HEK293 (cell line): Measurements from ENCODE around the gene MYO1G.

Experiments
- CTCF ChIP-seq: fragments of 450-650 bp; formaldehyde crosslinking; IDR thresholded peaks from 2 replicates; pipeline ENCODE4 v1.5.1; 2016; ENCODE audit warnings: missing biosample characterization, missing genetic modification characterization
- MEIS1 ChIP-seq: sonication (generic); formaldehyde crosslinking; IDR thresholded peaks from 2 replicates; pipeline ENCODE4 v1.8.1; 2022; ENCODE audit warnings: missing genetic modification reagents, mild to moderate bottlenecking, borderline replicate concordance
- ZBTB10 ChIP-seq: fragments of 450-650 bp; formaldehyde crosslinking; IDR thresholded peaks from 2 replicates; pipeline ENCODE4 v1.5.1; 2016; ENCODE audit warnings: missing biosample characterization, missing genetic modification characterization
- ZBTB7A ChIP-seq: fragments of 450-650 bp; formaldehyde crosslinking; IDR thresholded peaks from 2 replicates; pipeline ENCODE4 v1.5.1; 2016; ENCODE audit warnings: low read depth, missing biosample characterization, missing genetic modification characterization
- ZNF140 ChIP-seq: fragments of 450-650 bp; formaldehyde crosslinking; IDR thresholded peaks from 2 replicates; pipeline ENCODE4 v1.5.1; 2016; ENCODE audit warnings: missing biosample characterization, missing genetic modification characterization
- ZNF146 ChIP-seq: fragments of 450-650 bp; formaldehyde crosslinking; IDR thresholded peaks from 2 replicates; pipeline ENCODE4 v1.5.1; 2016; ENCODE audit warnings: missing biosample characterization, missing genetic modification characterization
- ZNF274 ChIP-seq, 2 experiments: fragments of 200-500 bp in 1 of 2; fragments of 450-650 bp in 1 of 2; sonication (Bioruptor generic) in 1 of 2; formaldehyde crosslinking in 1 of 2; IDR thresholded peaks; 2 replicates each; pipeline versions ENCODE4 v1.5.1 to v1.6.1; 2014 to 2016; ENCODE audit warnings: borderline replicate concordance in 1 of 2, inconsistent platforms in 1 of 2, low read length in 1 of 2, missing biosample characterization in 1 of 2, missing genetic modification characterization in 1 of 2
- ZNF398 ChIP-seq: fragments of 450-650 bp; formaldehyde crosslinking; IDR thresholded peaks from 2 replicates; pipeline ENCODE4 v1.5.1; 2017; ENCODE audit warnings: missing biosample characterization, missing genetic modification characterization
- ZNF416 ChIP-seq: fragments of 450-650 bp; formaldehyde crosslinking; IDR thresholded peaks from 2 replicates; pipeline ENCODE4 v1.5.1; 2016; ENCODE audit warnings: missing biosample characterization, missing genetic modification characterization
- ZNF423 ChIP-seq: fragments of 450-650 bp; formaldehyde crosslinking; IDR thresholded peaks from 2 replicates; pipeline ENCODE4 v1.5.1; 2016; ENCODE audit warnings: missing biosample characterization, missing genetic modification characterization
- ZNF776 ChIP-seq: fragments of 450-650 bp; formaldehyde crosslinking; IDR thresholded peaks from 2 replicates; pipeline ENCODE4 v1.5.0; 2017; ENCODE audit warnings: missing biosample characterization, missing genetic modification characterization, borderline replicate concordance
- TF ChIP-seq, protein P1 (sequence below): fragments of 450-650 bp; formaldehyde crosslinking; optimal IDR thresholded peaks from 2 replicates; pipeline ENCODE3; 2016; ENCODE audit warnings: missing biosample characterization, mild to moderate bottlenecking, missing genetic modification characterization

DNA sequence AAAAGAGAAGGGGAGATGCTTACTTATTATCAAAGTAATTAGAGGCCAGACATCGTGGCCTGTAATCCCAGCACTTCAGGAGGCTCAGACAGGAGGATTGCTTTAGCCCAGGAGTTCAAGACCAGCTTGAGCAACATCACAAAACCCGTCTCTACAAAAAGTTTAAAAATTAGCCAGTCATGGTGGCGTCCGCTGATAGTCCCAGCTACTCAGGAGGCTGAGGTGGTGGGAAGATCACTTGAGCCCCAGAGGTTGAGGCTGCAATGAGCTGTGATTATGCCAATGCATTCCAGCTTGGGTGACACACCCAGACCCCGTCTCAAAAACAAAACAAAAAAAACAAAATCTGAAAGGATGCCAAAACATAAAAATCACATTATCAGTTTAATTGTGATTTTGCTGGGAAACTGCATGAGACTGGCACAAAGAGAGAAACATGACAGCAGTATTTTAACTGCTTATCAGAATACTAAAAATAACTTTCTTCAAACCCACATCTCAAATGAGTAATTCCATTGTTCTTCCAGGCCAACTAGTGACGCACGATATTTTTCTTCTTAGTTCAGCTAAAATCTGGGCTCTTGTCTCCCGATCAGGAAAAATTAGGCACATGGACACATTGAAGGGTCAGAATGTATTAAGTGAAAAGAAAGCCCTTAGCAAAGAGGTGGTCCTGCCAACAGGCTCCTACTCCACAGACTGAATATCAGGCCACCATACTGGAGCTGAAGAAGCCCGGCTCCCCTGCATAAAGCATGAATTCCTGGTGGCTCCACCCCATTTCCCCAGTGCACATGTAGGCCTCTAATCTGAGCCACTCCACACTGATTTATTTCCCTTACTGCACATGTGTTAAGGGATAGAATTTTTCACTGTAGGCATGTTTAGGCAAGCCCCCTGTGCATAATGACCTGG lies 11.6 kb upstream of the MYO1G start:
- TF ChIP-seq ZNF146 (tag by site-specific recombination) (no peak), CTCF (no peak), ZBTB7A (tag by site-specific recombination) (no peak), MEIS1 (CRISPR knock-in tag) (no peak), ZNF423 (tag by site-specific recombination) (no peak), ZNF274 (IDR thresholded peaks at IDR 0.05; ENCODE audit: low read length) (no peak), ZNF274 (tag by site-specific recombination; IDR thresholded peaks at IDR 0.05; ENCODE audit: borderline replicate concordance) (no peak), ZNF776 (tag by site-specific recombination) (no peak), ZNF416 (tag by site-specific recombination) (no peak), ZBTB10 (no peak), ZNF140 (tag by site-specific recombination) (no peak), ZNF398 (tag by site-specific recombination) (no peak)
- TF ChIP-seq, protein P1, sequence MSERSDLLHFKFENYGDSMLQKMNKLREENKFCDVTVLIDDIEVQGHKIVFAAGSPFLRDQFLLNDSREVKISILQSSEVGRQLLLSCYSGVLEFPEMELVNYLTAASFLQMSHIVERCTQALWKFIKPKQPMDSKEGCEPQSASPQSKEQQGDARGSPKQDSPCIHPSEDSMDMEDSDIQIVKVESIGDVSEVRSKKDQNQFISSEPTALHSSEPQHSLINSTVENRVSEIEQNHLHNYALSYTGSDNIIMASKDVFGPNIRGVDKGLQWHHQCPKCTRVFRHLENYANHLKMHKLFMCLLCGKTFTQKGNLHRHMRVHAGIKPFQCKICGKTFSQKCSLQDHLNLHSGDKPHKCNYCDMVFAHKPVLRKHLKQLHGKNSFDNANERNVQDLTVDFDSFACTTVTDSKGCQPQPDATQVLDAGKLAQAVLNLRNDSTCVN, result no peak
